Measurements from ENCODE around the gene EFTUD2.

GRCh38 chr17:44837196-44837595 is 62.0 kb downstream of the EFTUD2 start:
- TF ChIP-seq CTCF (IDR thresholded peaks at IDR 0.05) (no peak), POLR2A (IDR thresholded peaks at IDR 0.05) (no peak), EP300 (IDR thresholded peaks at IDR 0.05) (no peak), POLR2AphosphoS5 (IDR thresholded peaks at IDR 0.05) (no peak)

Data from upper lobe of left lung (tissue), 4 donors.